Measurements from ENCODE around the gene SIGLEC6.

Gene SIGLEC6

GRCh38 chr19:51472607-51473006, 58.9 kb downstream of the SIGLEC6 start:
- TF ChIP-seq ZFX (IDR thresholded peaks at IDR 0.05; ENCODE audit: borderline replicate concordance) (no peak), CTCF (IDR thresholded peaks at IDR 0.05) (no peak)
- no peak overlapping the region for H3K27ac ChIP-seq

GRCh38 chr19:51471527-51471926, 59.9 kb downstream of the SIGLEC6 start:
- no peak for TF ChIP-seq CTCF (IDR thresholded peaks at IDR 0.05)
- no peak for TF ChIP-seq ZFX (IDR thresholded peaks at IDR 0.05; ENCODE audit: borderline replicate concordance)
- H3K27ac ChIP-seq = no peak overlapping the region

DNA sequence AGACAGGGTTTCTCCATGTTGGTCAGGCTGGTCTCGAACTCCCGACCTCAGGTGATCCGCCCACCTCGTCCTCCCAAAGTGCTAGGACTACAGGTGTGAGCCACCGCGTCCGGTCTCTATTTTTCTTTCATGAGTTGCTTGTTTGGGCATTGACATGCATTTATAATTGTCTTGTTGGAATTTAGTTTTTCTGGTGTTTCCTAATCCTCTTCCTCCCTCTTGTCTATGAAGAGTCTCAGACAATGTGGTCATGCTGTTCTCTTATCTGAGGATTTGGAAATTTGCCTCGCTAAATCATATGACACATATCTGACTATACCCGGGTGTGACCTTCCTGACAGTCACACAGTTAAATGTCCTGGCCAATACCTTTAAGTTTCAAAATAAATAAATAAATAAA, 60.5 kb downstream of the SIGLEC6 start:
- TF ChIP-seq CTCF (IDR thresholded peaks at IDR 0.05) (no peak), ZFX (IDR thresholded peaks at IDR 0.05; ENCODE audit: borderline replicate concordance) (no peak)
- H3K27ac ChIP-seq = no peak overlapping the region

DNA sequence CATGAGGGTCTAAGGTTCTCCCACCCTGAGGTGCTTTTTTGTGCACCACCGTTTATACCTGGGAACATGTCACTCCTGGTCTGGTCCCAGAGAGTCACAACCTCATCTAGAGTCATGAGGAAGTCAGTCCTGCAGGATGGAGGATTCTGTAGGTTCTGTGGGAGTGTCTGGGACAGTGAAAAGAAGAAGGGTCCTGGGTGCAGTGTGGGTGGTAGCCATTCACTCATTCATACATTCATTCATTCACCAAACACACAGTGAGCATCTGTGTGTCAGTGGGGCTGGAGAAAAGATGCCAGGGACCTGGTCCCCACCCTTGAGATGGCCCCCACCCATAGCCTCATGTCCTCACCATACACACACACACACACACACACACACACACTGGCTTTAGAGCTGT, 61.8 kb downstream of the SIGLEC6 start:
- H3K27ac ChIP-seq = no peak overlapping the region
- no peak for TF ChIP-seq ZFX (IDR thresholded peaks at IDR 0.05; ENCODE audit: borderline replicate concordance)
- no peak for TF ChIP-seq CTCF (IDR thresholded peaks at IDR 0.05)

DNA sequence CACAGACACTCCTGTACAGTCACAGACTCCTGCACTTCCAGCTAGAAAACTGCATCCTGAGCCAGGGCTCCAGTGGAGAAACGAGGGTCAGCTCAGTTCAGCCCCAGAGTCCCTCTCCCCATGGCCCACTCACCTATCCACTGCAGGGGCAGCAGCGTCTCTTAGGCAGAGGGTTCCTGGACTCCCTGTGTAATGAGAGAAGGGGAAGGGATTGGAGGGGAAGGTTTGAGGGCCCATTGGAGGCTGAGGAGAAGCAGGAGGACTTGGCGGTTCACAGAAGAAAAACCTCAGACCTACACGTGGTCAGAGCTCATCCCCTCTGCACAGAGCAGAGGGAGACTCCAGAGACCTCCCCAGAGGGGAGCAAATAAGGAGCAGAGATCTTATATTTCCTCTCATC, 62.3 kb downstream of the SIGLEC6 start:
- H3K27ac ChIP-seq = no peak overlapping the region
- TF ChIP-seq CTCF (IDR thresholded peaks at IDR 0.05) (no peak), ZFX (IDR thresholded peaks at IDR 0.05; ENCODE audit: borderline replicate concordance) (no peak)

GRCh38 chr19:51468545-51468920, 62.9 kb downstream of the SIGLEC6 start:
- no peak for TF ChIP-seq CTCF (IDR thresholded peaks at IDR 0.05)
- no peak for TF ChIP-seq ZFX (IDR thresholded peaks at IDR 0.05; ENCODE audit: borderline replicate concordance)
- H3K27ac ChIP-seq = no peak overlapping the region

DNA sequence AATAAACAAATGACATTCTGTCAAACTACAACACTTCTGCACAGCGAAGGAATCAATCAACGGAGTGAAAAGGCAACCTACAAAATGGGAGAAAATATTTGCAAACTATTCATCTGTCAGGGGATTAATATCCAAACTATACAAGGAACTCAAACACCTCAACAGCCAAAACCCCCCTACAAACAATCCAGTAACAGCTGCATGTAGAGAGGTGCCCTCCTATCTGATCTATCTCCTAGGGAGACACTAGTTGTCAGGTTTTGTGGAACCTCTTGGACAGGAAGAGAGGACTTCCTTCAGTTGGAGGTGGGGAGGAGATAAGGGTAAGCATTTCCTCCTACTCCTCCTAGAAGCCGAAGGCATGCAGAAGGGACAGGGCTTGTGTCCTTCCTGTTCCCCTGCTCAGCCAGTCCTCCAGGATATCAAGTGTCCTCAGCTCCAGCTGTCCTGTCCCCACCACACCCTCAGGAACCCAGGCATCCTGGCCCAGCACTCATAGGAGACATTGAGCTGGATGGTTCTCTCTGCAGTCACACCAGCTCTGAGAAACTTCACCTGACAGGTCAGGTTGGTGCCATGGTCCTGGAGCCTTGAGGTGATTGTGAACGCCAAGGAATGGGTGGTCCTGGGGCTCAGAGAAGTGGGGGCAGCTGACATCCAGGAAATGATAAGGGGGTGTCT, 63.5 kb downstream of the SIGLEC6 start:
- TF ChIP-seq ZFX (IDR thresholded peaks at IDR 0.05; ENCODE audit: borderline replicate concordance) (no peak), CTCF (IDR thresholded peaks at IDR 0.05) (no peak)
- H3K27ac ChIP-seq = no peak overlapping the region
